ENCODE data around the gene SLC16A7. TPM values are rescaled to one million over a fixed set of nuclear protein-coding genes. Genes with fewer than 3 reads are reported as not detected.

The SLC16A7 gene
- total RNA-seq, 1 donor from 2014 or later = 38.8 TPM

DNA sequence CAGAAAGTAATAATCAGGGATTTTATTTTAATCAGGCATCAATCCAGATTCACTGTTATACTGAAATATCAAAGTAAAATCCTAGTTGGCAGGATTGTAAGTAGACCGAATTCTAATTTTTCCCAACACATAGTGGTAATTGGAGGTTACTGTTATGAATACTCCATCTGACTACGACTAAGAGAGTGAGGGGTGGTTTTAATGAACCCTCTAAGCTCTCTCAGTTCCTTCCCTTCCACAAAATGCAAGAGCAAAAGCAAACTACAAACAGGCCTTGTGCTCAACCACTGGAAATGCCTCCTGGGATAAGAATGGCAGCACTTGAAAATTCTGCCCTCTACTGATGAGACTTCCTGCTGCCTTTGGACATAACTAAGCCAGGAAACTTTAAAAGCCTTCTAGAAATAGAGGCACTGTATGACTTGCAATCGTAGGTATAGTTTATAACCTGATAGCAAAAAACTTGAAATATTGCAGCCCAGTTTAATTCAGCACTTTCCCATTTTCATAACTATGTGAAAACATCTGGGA, 184.8 kb downstream of the SLC16A7 start:
- TF ChIP-seq POLR2A (IDR thresholded peaks at IDR 0.05) = no peak
- TF ChIP-seq, protein P1, sequence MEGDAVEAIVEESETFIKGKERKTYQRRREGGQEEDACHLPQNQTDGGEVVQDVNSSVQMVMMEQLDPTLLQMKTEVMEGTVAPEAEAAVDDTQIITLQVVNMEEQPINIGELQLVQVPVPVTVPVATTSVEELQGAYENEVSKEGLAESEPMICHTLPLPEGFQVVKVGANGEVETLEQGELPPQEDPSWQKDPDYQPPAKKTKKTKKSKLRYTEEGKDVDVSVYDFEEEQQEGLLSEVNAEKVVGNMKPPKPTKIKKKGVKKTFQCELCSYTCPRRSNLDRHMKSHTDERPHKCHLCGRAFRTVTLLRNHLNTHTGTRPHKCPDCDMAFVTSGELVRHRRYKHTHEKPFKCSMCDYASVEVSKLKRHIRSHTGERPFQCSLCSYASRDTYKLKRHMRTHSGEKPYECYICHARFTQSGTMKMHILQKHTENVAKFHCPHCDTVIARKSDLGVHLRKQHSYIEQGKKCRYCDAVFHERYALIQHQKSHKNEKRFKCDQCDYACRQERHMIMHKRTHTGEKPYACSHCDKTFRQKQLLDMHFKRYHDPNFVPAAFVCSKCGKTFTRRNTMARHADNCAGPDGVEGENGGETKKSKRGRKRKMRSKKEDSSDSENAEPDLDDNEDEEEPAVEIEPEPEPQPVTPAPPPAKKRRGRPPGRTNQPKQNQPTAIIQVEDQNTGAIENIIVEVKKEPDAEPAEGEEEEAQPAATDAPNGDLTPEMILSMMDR (IDR thresholded peaks at IDR 0.05) = peak in 1 of 3 experiments; percentile 29
- no peak for TF ChIP-seq POLR2AphosphoS5 (IDR thresholded peaks at IDR 0.05; ENCODE audit: insufficient read depth in 1 of 2, low read depth in 1 of 2)
- H3K4me3 ChIP-seq = no peak overlapping the region

GRCh38 chr12:59787610-59788009, 191.8 kb downstream of the SLC16A7 start:
- Histone ChIP-seq H3K4me3 (no peak overlapping the region), H3K27ac (no peak overlapping the region), H3K36me3 (no peaks in the 10 kb centered on the region), H3K4me1 (no peaks in the 10 kb centered on the region), H3K9me3 (no peaks in the 10 kb centered on the region), H3K27me3 (no peaks in the 10 kb centered on the region)
- TF ChIP-seq, protein P1 (IDR thresholded peaks at IDR 0.05) = no peak
- no peak for TF ChIP-seq POLR2AphosphoS5 (IDR thresholded peaks at IDR 0.05; ENCODE audit: insufficient read depth in 1 of 2, low read depth in 1 of 2)
- TF ChIP-seq POLR2A (IDR thresholded peaks at IDR 0.05) = no peak
- intact Hi-C loops (cut with DNase I) = no loop called here
- DNase-seq (ENCODE audit: extremely low spot score in 2 of 2) = no peak

More for the DNA sequence above, 184.8 kb downstream of the SLC16A7 start:
- H3K36me3 ChIP-seq = no peaks in the 10 kb centered on the region
- no peaks in the 10 kb centered on the region for H3K27me3 ChIP-seq
- no peak for DNase-seq (ENCODE audit: extremely low spot score in 2 of 2)
- intact Hi-C loops (cut with DNase I) = no loop called here
- H3K9me3 ChIP-seq = no peaks in the 10 kb centered on the region
- no peaks in the 10 kb centered on the region for H3K4me1 ChIP-seq
- H3K27ac ChIP-seq = no peak overlapping the region

GRCh38 chr12:59792647-59793046, 196.8 kb downstream of the SLC16A7 start:
- no peak overlapping the region for H3K27ac ChIP-seq
- no peaks in the 10 kb centered on the region for H3K27me3 ChIP-seq
- H3K36me3 ChIP-seq = no peaks in the 10 kb centered on the region
- TF ChIP-seq, protein P1 (IDR thresholded peaks at IDR 0.05) = no peak
- no peak for TF ChIP-seq POLR2A (IDR thresholded peaks at IDR 0.05)
- TF ChIP-seq POLR2AphosphoS5 (IDR thresholded peaks at IDR 0.05; ENCODE audit: insufficient read depth in 1 of 2, low read depth in 1 of 2) = no peak
- H3K4me3 ChIP-seq = no peak overlapping the region
- H3K4me1 ChIP-seq = no peaks in the 10 kb centered on the region
- no peaks in the 10 kb centered on the region for H3K9me3 ChIP-seq
- DNase-seq (ENCODE audit: extremely low spot score in 2 of 2) = no peak
- intact Hi-C loops (cut with DNase I) = no loop called here

GRCh38 chr12:59803735-59804134, 207.9 kb downstream of the SLC16A7 start:
- Histone ChIP-seq H3K36me3 (no peaks in the 10 kb centered on the region), H3K27me3 (no peaks in the 10 kb centered on the region), H3K27ac (no peak overlapping the region), H3K4me1 (peaks cover 6% of the 10 kb centered on the region), H3K4me3 (peak overlapping the region; percentile 28 to 42), H3K9me3 (no peaks in the 10 kb centered on the region)
- intact Hi-C loops (cut with DNase I) = no loop called here
- TF ChIP-seq POLR2A (IDR thresholded peaks at IDR 0.05) = no peak
- TF ChIP-seq, protein P1 (IDR thresholded peaks at IDR 0.05) = no peak
- TF ChIP-seq POLR2AphosphoS5 (IDR thresholded peaks at IDR 0.05; ENCODE audit: insufficient read depth in 1 of 2, low read depth in 1 of 2) = no peak
- no peak for DNase-seq (ENCODE audit: extremely low spot score in 2 of 2)

- intact Hi-C loops (cut with DNase I) = no loop called here
- no peak for DNase-seq (ENCODE audit: extremely low spot score in 2 of 2)
- Histone ChIP-seq H3K27ac (no peak overlapping the region), H3K4me1 (peaks cover 6% of the 10 kb centered on the region), H3K4me3 (no peak overlapping the region), H3K36me3 (no peaks in the 10 kb centered on the region), H3K9me3 (no peaks in the 10 kb centered on the region), H3K27me3 (no peaks in the 10 kb centered on the region)
- TF ChIP-seq POLR2A (IDR thresholded peaks at IDR 0.05) = no peak
- TF ChIP-seq, protein P1 (IDR thresholded peaks at IDR 0.05) = peak; percentile 43 to 72 (median 44)
Measured at GRCh38 chr12:59808317-59808910, 212.6 kb downstream of the SLC16A7 start.

Measured in vagina (tissue), 2 donors.